HuH-7.5 (cell line): ENCODE results near the gene TRIM63.
A peak's percentile ranks its signal among the peaks of the same experiment; 100 is the strongest.

Source experiments
- DNase-seq: peaks from one replicate; pipeline ENCODE4 v3.0.0; 2011; ENCODE audit warnings: low spot score

TRIM63 gene

DNA sequence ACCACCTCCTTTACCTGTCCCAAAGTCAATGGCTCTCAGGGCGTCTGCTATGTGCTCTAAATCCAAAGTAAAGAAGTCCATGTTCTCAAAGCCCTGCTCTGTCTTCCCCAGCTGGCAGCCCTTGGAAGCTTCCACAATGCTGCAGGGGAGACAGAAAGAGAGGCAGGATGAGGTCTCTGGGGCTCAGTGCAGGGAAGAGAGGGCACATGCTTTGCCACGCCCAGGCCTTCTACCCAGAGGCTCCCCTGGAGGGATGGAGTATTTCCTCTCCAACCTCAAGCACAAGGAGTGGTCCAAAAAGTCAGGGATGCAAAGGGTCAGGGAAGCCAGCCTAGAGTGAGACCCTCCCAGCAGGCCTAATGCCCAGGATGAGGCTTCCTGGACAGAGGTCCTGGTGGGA, 10.2 kb downstream of the TRIM63 start:
- no peak for DNase-seq

DNA sequence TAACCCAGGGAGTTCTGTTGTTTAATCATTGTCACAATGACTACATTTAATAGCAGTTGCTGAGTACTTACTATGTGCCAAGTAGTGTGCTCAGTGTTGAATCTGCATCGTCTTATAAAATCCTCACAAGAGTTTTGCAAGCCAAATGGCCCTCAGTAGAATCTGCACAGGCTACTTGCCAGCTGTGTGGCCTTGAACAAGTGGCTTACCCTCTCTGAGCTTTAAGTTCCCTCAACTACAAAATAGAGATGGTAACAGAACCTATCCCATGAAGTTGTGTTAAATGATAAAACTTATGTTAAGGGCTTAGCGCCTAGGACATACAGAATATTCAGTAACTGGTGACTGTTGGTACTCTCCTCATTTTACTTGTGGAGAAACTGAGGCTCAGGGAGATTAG, 12.4 kb downstream of the TRIM63 start:
- DNase-seq: no peak

DNA sequence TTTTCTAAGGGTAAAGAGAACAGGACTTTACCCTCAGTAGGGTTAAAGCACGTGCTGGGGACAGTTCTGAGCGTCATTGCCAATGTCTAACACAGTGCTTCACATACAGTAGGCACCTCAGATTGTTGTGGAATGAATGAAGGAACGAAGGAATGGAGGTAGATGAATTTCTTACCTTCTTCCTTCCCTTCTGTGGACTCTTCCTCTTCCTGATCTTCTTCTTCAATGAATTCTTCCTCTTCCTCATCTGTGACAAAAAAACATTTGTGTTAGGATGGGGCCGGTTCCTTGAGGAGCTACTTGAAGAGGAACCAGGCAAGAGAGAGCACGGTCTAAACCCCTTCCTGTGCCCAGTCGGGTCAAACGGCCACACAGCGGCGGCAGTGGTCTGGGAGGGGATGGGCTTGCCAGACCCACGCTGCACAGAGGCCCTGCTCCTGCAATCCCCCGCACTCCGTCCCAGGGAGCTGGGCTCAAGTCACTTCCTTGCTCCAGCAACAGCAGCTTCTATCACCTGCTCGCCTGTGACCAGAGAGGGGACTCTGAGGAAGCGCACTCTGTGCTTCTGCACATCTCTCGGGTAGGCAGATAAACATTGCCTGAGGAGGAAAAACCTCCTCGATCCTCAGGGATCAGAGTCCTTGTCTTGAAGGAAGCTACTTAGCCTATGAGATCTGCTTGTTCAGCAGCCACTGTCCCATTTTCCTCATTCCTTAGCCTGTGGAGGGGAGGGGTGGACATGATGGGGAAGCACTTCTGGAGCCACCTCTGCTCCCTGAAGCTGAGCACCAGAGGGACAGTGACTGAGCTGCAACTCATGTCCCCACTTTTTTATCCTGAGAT, 13.5 kb downstream of the TRIM63 start:
- no peak for DNase-seq

DNA sequence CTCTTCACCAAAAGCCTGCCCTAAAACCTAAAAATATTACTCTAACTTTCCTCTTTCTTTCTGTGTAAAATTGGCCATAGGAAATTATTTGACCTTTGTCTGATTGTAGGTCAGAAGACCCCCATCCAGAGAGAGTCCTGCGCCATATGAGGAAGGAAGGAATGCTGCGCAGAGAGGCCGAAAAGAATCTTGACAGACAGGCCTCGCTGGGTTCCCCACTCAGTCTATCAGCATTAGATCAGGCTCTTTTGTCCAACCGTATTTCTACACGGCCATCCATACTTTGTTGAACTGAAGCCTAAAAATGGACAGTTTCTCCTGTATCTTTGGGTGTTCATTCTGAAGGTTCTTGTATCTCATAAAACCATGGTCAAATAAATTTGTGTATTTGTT, 17.2 kb downstream of the TRIM63 start:
- no peak for DNase-seq

DNA sequence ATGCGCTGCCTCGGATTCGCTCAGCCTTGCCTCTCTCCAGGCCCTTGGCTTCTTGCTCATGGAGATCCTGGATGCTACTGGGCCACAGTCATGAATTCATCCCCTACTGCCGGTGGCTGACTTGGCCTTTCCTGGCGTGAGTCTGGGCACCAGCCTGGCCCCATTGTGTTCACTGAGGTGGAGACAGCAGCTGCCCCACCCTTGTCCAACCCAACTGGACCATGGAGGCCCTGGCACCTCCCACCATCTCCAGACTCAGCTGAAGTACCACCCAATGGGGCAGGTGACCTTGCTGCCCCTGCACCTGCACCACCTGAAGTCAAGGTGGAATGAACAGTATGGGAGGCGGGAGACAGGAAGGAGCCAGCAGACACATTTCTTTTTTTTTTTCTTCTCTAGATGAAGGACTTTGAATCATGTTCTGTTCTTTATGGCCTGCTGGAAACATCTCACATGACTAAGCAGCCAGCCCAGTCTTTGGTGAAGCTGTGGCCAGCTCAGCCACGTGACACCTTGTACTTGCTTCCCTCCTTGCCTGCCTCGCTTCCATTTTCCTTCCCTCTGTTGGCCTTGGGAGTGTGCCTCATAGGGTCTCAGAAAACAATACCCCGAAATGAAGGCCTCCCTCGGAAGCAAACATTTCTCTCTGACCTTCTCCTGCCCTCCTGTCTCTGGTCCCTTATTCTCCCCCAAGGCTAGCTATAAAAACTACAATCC, 17.7 kb downstream of the TRIM63 start:
- DNase-seq: no peak

DNA sequence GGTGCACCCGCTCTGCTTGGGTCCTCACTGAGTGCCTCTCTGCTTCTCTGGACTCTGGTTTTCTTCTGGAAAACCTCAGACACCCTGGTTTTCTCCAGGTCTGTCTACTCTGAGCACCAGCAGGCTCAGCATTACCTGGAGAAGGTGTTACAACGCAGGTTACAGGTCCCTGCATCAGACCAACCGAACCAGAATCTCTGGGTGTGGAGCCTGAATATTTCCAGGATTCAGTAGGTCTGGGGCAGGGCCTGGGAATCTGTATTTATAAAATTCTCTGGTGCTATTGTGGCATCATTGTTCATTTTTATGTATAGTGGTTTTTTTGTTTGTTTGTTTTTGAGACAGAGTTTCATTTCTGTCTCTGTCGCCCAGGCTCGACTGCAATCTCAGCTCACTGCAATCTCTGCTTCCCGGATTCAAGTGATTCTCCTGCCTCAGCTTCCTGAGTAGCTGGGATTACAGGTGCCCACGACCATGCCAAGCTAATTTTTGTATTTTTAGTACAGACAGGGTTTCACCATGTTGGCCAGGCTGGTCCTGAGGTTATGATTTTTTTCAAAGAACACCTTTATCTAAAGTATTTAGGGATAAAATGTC, 20.1 kb downstream of the TRIM63 start:
- DNase-seq: no peak

DNA sequence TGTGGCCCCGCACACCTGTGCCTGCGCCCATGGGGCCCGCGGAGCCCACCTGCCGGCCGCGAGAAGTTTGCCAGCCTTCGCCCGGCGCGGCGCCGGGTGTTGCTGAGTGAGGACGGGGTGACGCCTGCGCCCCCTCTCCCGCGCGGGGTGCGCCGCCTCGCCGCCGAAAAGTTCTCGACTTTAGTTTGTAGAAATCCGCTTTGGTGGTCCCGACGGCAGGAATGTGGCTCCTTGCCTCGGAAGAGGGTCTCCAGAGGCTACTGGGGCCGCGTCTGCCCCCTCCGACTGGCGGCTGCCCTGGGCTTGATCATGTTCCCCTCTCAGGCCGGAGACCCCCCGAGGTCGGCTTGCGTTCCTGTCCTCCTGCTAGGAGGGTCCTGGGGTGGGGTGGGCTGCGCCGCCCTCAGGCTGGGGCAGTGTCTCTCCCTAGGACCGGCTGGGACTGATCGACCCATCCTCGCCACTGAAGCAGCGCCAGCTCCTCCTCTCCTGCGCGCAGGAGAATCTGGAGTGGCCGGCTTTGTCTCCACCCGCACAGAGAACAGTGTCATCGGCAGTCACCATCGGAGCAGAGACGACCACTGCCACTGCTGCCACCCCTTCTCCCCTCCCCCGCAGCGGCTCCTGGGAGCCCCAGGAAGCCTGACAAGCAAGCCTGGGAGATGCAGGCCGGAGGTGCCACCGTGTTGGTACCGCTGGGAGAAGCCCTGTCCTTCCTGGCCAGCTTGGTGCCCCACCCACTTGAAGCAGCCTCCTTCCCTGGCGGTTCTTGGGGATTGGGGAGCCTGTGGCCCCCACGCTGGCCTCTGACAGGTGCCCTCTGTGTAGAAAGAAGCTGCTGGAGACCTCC, 21.0 kb downstream of the TRIM63 start:
- no peak for DNase-seq

DNA sequence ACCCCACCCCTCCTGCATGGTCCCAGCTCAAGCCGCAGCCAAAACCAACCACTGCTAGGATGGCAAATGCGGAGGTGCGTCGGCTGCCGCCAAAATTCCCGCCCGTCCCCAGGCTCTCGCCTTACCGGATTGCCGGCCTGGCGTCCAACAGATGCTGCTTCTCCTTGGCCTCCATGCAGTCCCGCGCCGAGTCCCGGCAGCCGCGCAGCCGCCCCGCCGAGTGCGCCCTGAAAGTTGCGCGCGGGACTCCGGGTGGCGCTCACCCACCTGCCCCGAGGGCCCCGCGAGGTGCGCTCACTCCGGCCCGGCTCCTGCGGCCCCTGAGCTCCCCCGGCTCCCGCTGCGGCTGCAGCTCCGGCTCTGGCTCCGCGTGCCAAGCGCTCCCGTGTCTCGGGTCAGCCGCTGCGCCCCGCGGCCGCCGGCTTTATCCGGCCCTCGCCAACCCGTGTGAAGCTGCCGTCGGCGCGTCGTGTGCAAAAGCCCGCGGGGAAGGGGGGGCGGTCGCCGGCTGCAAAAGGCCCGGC, 21.6 kb downstream of the TRIM63 start, which contains the start of gene SLC30A2:
Gene SLC30A2 (minus strand): TSS at position 397 of the 524 bp plus-strand sequence. CDS start 222 bp downstream, at position 175.
- DNase-seq: no peak

DNA sequence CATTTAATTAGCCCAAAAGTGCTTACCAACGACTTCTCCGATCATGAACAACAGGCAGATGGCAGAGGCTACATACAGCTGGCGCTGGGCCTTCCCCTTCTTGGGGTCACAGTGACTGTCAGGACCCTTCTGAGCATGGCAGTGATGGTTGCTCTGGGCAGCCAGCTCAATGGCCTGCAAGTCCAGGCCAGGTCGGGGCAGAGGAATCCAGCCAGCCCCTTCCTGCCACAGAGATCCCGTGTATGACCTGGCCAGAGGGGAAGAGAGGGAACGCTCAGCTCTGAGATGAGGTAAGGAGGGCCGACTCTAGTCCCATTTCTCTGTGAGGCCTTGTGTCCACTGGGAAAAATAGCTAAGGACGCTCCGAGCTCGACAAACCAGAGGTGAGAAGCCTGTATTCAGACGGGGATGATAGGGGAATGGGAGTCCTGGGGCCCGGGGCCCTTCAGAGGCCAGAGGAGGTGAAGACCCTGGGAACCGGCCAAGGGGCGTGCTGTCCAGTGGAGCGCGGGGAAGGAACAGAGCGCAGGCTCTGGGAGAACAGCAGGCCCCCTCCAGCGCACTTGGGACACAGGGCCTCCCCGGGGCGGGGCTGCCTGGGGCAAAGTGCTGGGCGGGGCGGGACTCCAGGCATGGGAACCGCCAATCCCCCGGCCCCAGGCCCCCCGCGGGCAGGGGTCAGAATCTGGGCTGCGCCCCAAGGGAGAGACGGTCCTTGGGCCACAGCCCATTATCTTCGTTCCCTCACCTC, 22.3 kb downstream of the TRIM63 start:
- DNase-seq: no peak

DNA sequence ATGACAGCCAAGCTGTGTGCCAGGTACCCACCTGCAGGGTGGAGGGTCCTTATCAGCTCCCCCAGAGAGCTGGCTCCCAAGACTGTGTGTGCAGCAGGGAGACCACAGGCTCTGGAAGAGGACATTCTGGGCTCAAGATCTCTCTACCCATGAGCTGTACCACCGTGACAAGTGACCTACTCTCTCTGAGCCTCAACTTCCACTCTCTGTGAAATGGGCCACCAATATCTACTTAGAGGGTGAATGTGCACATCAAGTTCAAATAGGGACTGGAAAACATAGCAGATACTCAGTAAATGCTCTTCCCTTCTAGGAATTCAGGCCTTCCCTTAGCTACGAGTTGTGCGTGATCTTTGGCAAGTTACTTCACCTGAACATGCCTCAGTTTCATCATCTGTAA, 23.0 kb downstream of the TRIM63 start:
- no peak for DNase-seq

DNA sequence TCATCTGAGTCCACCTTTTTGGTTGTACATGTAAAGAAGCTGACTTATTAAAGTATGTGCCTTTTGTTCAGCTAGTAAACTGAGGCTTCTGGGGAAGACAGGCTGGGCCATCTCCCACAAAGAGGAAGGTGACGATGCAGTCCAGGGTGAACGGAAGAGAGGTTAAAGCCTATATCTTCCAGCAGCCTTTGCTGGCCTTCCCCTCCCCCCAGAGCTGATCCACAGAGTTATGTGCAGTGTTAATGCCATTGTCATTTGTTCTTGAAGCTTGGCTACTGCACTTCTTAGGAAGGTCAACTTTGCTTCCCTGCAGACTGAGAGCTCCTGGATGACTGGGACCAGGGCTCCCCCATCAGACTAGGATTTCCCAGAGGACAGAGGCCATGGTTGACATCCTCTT, 23.7 kb downstream of the TRIM63 start:
- no peak for DNase-seq

DNA sequence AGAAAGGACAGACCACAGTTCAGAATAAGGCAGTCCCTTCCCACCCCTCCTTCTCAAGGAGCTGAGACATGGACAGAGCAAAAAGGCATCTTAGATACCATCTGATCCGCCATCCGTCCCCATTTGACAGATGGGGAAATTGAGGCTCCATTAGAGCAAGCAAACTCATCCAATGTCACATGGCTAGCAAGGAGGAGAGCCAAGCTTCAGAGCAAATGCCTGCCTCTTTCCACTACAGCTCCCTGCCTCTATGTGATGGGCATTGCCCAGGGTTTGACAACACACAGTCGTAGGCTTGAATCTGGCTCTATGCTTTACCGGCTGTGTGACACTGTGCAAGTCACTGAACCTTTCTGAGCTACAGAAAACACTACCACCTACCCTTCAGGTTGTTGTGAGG, 25.5 kb downstream of the TRIM63 start:
- DNase-seq: no peak

DNA sequence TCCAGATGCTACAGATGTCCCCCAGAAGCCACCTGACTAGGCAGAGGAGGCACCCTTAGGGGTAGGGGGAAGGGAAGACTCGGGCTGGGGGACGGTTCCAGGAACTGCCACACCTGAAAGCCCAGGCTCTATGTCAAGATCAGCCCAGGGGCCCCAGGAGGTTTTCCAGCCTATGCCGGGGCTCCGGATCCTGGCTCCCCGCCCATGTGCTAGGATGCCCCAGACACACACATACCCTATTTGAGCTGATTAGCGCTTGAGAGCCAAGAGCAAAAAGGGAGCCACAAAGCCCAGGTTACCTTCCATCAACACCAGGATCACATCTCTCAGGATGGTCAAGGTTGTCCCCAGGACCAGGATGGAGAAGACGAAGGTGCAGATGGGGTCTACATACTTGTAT, 26.0 kb downstream of the TRIM63 start:
- DNase-seq: no peak

DNA sequence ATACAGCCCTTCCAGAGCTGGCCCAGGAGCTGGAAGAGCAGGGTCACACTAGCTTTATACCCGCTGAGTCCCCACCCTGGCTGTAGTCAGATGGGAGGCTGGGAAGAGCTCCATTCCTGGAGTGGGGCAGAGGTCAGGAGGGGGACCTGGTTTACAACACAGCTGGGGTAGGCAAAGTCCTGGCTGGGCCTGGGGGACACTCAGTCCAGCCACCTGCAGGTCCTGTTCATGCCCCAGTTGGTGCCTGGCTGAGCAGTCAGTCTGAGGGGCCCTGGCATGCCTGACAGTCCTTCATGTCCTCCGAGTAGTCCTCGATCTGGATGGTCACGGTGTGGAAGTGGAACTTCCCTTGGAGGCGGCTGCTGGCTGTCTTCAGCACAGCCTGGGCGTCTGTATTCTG, 28.5 kb downstream of the TRIM63 start:
- DNase-seq: no peak

DNA sequence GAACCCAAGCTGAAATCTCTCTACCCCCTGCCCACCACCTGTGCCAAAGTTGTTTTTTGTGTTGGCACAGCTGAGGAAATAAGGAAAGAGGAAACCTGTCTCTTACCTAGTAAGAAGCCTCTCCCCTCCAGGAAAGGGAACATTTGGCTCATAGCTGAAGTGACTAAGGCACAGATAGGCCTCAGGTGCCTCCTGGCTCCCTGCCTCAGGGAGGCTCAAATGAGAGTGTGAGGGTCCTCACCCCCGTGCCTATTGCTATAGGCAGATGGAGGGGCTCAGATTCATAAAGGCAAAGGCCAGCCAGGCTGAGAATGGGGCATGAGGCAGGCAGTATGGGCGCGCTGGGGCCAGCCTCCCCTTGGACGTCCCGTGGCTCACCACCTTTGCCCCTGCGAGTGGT, 29.0 kb downstream of the TRIM63 start:
- no peak for DNase-seq

DNA sequence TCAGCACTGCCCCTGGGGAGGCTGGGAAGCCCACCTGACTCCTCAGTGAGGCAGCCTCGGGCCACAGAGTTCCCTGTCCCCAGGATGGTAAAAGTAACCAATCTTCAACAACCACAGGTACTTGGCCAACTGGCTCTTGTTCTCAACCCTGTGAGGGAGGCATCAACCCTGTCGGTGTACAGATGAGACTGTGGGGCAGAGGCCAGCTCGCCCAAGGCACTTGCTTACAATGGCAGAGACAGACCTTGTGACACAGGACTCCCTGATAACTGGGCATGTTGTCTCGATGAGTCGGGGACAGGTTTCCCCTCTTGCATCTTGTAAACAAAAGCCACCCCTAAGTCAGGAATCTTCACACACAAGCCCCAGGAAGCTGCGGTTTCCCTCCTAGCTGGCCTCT, 29.5 kb downstream of the TRIM63 start:
- DNase-seq: no peak

DNA sequence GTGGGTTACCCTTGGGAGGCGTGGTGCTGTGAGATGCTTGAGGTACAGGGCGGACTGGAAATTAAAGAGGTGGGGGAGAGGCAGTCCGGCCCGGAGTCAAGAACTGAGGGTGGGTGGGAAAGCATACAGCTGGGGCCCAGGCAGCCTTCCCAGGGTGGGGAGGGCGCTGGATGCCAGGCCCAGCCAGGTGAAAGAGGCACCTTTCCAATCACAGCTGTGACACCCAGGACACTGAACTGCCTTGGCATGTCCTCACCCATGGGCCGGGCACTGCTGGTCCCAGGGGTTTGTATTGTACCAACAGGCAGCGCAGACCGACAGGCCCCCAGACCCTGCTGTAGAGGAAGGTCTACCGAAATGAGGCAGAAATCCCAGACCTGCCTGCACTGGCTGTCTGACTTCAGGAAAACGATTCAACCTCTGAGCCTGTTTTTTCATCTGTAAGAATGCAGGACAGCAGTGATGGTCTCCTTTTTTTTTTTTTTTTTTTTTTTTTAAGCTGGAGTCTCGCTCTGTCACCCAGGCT, 30.6 kb downstream of the TRIM63 start:
- DNase-seq: no peak

DNA sequence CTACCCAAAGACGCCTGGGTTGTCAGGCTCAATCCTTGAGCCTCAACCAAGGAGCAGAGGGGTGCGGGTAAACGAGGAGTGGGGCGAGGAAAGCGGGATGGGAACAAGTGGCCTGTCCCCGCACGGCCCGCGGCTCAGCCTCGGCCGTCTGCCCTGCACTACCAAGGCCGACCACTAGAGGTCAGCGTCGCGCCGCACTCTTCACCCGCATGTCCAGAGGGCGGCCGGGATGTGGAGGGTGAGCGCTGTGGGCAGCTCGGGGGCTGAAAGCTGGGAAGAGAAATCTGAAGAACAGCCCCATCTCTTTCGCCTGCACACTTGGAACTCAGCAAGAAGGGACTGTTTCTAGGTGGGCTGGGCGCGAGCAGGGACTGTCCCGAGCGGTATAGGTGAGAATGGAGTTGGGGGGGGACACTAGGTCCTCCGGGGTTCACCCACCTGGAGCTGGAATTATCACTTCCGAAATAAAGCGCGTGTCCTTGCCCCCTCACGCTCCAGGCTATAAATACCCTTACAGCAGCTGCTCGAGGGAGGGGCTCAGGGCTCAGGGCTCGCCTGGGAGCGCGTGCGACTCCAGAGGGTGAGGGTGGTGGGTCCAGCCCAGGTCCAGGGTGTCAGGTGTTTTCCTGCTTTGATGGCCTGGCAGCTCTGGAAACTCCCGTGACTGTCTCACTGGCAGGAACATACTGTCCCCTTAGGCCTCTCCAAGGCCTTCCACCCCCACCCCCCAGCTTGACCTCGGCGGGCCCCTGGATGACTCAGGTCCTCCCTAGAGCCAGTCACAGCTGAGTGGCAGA, 31.3 kb downstream of the TRIM63 start:
- peak; percentile 90 for DNase-seq

DNA sequence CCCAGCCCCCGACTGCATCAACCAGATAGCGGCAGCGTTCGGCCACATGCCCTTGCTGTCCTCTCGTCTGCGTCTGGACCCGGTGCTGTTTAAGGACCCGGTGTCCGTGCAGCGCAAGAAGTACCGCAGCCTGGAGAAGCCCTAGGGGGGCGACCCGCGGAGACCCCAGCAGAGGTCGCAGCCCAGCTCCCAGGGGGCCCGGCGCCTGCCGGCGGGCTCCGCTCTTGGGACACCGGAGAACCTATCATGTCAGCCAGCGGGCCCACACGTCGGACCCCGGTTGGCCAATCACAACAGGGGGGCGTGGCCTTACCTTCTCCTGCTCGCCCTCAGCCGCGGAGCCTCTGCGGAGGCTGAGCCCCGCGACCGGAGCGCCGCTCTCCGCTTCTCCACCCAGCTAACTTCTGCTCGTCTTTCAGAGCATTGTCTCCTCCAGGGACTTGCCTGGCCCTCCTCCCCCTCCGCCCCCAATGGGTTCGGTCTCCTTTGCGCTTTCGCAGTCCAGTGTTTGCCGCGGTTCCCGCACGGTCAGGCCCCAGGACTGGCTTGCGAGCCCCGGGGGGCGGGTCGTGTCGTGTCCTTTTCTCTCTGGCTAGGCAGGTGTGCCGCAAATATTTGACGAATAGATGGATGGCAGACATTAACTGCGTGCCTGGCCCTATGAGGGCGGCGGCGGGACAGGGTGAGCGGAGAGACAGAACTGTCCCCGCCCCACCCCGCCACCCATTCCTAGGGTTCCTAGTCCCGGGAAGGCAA, 32.0 kb downstream of the TRIM63 start:
- peak; percentile 96 for DNase-seq
